Measurements from ENCODE around the gene ZNF711. TPM values are rescaled to one million over a fixed set of nuclear protein-coding genes. Genes with fewer than 3 reads are reported as not detected.
"Not testable (repeated sequence)": the region's sequence is repeated elsewhere in the genome, so short reads cannot be mapped to it uniquely, and the experiment has no call there.

ZNF711 gene
- total RNA-seq, 1 donor from 2014 or later, result 8.9 TPM

GRCh38 chrX:85221361-85221760, 22.4 kb upstream of the ZNF711 start:
- Mint-ChIP-seq H3K4me3 (ENCODE audit: unreplicated experiment) (no peak overlapping the region), H3K27me3 (ENCODE audit: unreplicated experiment) (no peaks in the 10 kb centered on the region), H3K36me3 (ENCODE audit: unreplicated experiment) (no peaks in the 10 kb centered on the region), H3K4me1 (ENCODE audit: unreplicated experiment) (no peaks in the 10 kb centered on the region), H3K27ac (ENCODE audit: unreplicated experiment) (no peak overlapping the region), H3K9me3 (ENCODE audit: unreplicated experiment) (peaks cover 6% of the 10 kb centered on the region)
- no peak for DNase-seq (ENCODE audit: extremely low spot score, unreplicated experiment)
- no peak for TF ChIP-seq CTCF (IDR thresholded peaks at IDR 0.05)

GRCh38 chrX:85223359-85223758, 20.4 kb upstream of the ZNF711 start:
- Mint-ChIP-seq H3K9me3 (ENCODE audit: unreplicated experiment) (peaks cover 6% of the 10 kb centered on the region), H3K4me3 (ENCODE audit: unreplicated experiment) (no peak overlapping the region), H3K27me3 (ENCODE audit: unreplicated experiment) (no peaks in the 10 kb centered on the region), H3K27ac (ENCODE audit: unreplicated experiment) (no peak overlapping the region), H3K36me3 (ENCODE audit: unreplicated experiment) (no peaks in the 10 kb centered on the region), H3K4me1 (ENCODE audit: unreplicated experiment) (no peaks in the 10 kb centered on the region)
- no peak for TF ChIP-seq CTCF (IDR thresholded peaks at IDR 0.05)
- DNase-seq (ENCODE audit: extremely low spot score, unreplicated experiment), result no peak

GRCh38 chrX:85243155-85243554, 636 bp upstream of the ZNF711 start:
- Mint-ChIP-seq H3K9me3 (ENCODE audit: unreplicated experiment) (peaks cover 17% of the 10 kb centered on the region), H3K27me3 (ENCODE audit: unreplicated experiment) (peaks cover 7% of the 10 kb centered on the region), H3K27ac (ENCODE audit: unreplicated experiment) (no peak overlapping the region), H3K4me3 (ENCODE audit: unreplicated experiment) (peak overlapping the region; percentile 69), H3K36me3 (ENCODE audit: unreplicated experiment) (no peaks in the 10 kb centered on the region), H3K4me1 (ENCODE audit: unreplicated experiment) (peaks cover 8% of the 10 kb centered on the region)
- no peak for DNase-seq (ENCODE audit: extremely low spot score, unreplicated experiment)
- TF ChIP-seq CTCF (IDR thresholded peaks at IDR 0.05), result no peak

- no peak for DNase-seq (ENCODE audit: extremely low spot score, unreplicated experiment)
- TF ChIP-seq CTCF (IDR thresholded peaks at IDR 0.05), result no peak
- Mint-ChIP-seq H3K36me3 (ENCODE audit: unreplicated experiment) (no peaks in the 10 kb centered on the region), H3K27ac (ENCODE audit: unreplicated experiment) (peak overlapping the region; percentile 81), H3K27me3 (ENCODE audit: unreplicated experiment) (peaks cover 5% of the 10 kb centered on the region), H3K4me3 (ENCODE audit: unreplicated experiment) (peak overlapping the region; percentile 92), H3K4me1 (ENCODE audit: unreplicated experiment) (peaks cover 8% of the 10 kb centered on the region), H3K9me3 (ENCODE audit: unreplicated experiment) (peaks cover 17% of the 10 kb centered on the region)
These were observed 840 bp downstream of the ZNF711 start for GRCh38 chrX:85244450-85245211.

GRCh38 chrX:85285286-85285685, 41.5 kb downstream of the ZNF711 start:
- H3K36me3 Mint-ChIP-seq (ENCODE audit: unreplicated experiment); H3K4me1 Mint-ChIP-seq (ENCODE audit: unreplicated experiment); DNase-seq (ENCODE audit: extremely low spot score, unreplicated experiment); H3K27ac Mint-ChIP-seq (ENCODE audit: unreplicated experiment); H3K27me3 Mint-ChIP-seq (ENCODE audit: unreplicated experiment); H3K4me3 Mint-ChIP-seq (ENCODE audit: unreplicated experiment): not testable (repeated sequence)
- peaks cover 42% of the 10 kb centered on the region for H3K9me3 Mint-ChIP-seq (ENCODE audit: unreplicated experiment)

Measured in osteocyte (in vitro differentiated cells).